Common myeloid progenitor, CD34-positive (primary cell): ENCODE results near the gene SHISA3.

Experiments
- CTCF ChIA-PET: fragments of 350-600 bp; sonication (Branson Sonifier 250); formaldehyde crosslinking; loops from one replicate; lab custom pipeline; 2021; ENCODE audit warnings: antibody characterized with exemption; lab: Charles Lee
- POLR2A ChIA-PET: fragments of 350-600 bp; sonication (Branson Sonifier 250); formaldehyde crosslinking; loops from one replicate; lab custom pipeline; 2021; ENCODE audit warnings: antibody characterized with exemption; lab: Charles Lee
- DNase-seq, 3 donors: peaks; one replicate each; pipeline versions ENCODE4 v3.0.0 to v3.0.0-alpha.2; 2013
- H3K27ac ChIP-seq, 2 experiments: 1 replicate in 1 of 2; 2 replicates in 1 of 2; pipeline ENCODE4 v1.7.0; 2013; ENCODE audit warnings: inconsistent platforms in 2 of 2, low read length in 2 of 2, mild to moderate bottlenecking in 2 of 2, low read depth in 1 of 2, moderate library complexity in 1 of 2; ENCODE audit not compliant: severe bottlenecking in 2 of 2, insufficient read depth in 1 of 2, poor library complexity in 1 of 2
- H3K27me3 ChIP-seq, 5 experiments: replicated peaks in 2 of 5; 1 replicate in 3 of 5; 2 replicates in 2 of 5; pipeline versions ENCODE4 v1.6.1 to v1.7.0; 2013; ENCODE audit warnings: low read length in 4 of 5, mild to moderate bottlenecking in 2 of 5, moderate library complexity in 2 of 5, inconsistent platforms in 1 of 5; ENCODE audit not compliant: insufficient read depth in 5 of 5, control insufficient read depth in 4 of 5
- H3K36me3 ChIP-seq, 4 experiments: 1 replicate in 2 of 4; 2 replicates in 2 of 4; pipeline versions ENCODE4 v1.6.1 to v1.7.0; 2013; ENCODE audit warnings: low read length in 3 of 4, control low read depth in 1 of 4, mild to moderate bottlenecking in 1 of 4; ENCODE audit not compliant: control insufficient read depth in 4 of 4, insufficient read depth in 4 of 4
- H3K4me1 ChIP-seq, 4 experiments: 1 replicate in 3 of 4; 2 replicates in 1 of 4; pipeline versions ENCODE4 v1.6.1 to v1.7.1; 2013; ENCODE audit warnings: low read length in 3 of 4, mild to moderate bottlenecking in 3 of 4, control low read depth in 1 of 4, inconsistent platforms in 1 of 4, moderate library complexity in 1 of 4; ENCODE audit not compliant: control insufficient read depth in 4 of 4, insufficient read depth in 4 of 4; ENCODE audit errors: control extremely low read depth in 1 of 4
- H3K4me3 ChIP-seq, 7 experiments: 1 replicate in 4 of 7; 2 replicates in 3 of 7; pipeline versions ENCODE4 v1.5.1 to v1.7.0; 2013; ENCODE audit warnings: mild to moderate bottlenecking in 7 of 7, low read length in 6 of 7, moderate library complexity in 6 of 7, inconsistent platforms in 2 of 7, low read depth in 2 of 7, control low read depth in 1 of 7; ENCODE audit not compliant: insufficient read depth in 4 of 7, control insufficient read depth in 1 of 7; ENCODE audit errors: extremely low read depth in 1 of 7
- H3K9me3 ChIP-seq, 5 experiments: 1 replicate in 4 of 5; 2 replicates in 1 of 5; pipeline versions ENCODE4 v1.6.1 to v1.7.1; 2013; ENCODE audit warnings: low read length in 4 of 5, mild to moderate bottlenecking in 2 of 5, inconsistent platforms in 1 of 5, low read depth in 1 of 5, moderate library complexity in 1 of 5; ENCODE audit not compliant: control insufficient read depth in 4 of 5, insufficient read depth in 2 of 5; ENCODE audit errors: control extremely low read depth in 1 of 5
- WGBS: methylation state at CpG from one replicate; pipeline ENCODE4 v1.1.5; 2013; ENCODE audit not compliant: insufficient coverage; 5-methylcytosine and 5-hydroxymethylcytosine counted together

The SHISA3 gene

DNA sequence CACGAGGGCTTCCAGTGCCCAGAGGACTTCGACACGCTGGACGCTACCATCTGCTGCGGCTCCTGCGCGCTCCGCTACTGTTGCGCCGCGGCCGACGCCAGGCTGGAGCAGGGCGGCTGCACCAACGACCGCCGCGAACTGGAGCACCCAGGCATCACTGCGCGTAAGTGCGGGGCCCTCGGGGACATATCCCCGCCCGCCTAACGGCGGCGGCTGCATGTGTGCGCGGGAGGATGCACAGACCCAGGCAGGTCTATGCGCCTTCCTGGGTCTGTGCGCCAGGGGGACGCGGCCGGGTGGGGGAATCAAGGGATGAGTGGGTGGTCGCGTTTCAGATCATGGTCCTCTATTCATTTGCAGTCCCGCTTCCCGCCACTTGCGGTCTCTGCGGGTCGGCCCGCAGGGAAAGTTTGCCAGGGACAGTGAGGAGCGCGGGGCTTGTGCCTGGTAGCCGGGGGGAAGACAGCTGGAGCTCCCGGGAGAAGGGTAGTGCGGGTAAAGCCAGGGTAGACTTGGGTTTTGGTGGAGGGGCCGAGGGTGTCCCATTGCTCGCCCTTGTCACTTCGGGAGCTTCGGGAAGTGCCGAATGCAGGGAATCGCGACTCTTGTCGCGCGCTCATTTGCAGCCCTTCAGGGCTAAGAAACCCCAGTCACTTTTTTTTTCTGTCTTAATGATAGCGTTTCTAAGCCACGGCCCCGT lies 1.0 kb downstream of the SHISA3 start:
- H3K27ac ChIP-seq: no peak overlapping the region
- ChIA-PET CTCF (no interaction called here), POLR2A (no interaction called here)
- no peaks in the 10 kb centered on the region for H3K36me3 ChIP-seq
- no peaks in the 10 kb centered on the region for H3K9me3 ChIP-seq
- H3K4me1 ChIP-seq: peaks cover 10 to 30% (median 26%) of the 10 kb centered on the region in 4 experiments
- WGBS: under 1% methylated on average over 57 of the region's 60 CpGs
- peak overlapping the region in 6 of 7 experiments; percentile 11 to 68 (median 58) for H3K4me3 ChIP-seq
- peaks cover 24 to 88% (median 39%) of the 10 kb centered on the region in 5 experiments for H3K27me3 ChIP-seq
- peak in 2 of 3 donors; percentile 42 to 56 for DNase-seq

DNA sequence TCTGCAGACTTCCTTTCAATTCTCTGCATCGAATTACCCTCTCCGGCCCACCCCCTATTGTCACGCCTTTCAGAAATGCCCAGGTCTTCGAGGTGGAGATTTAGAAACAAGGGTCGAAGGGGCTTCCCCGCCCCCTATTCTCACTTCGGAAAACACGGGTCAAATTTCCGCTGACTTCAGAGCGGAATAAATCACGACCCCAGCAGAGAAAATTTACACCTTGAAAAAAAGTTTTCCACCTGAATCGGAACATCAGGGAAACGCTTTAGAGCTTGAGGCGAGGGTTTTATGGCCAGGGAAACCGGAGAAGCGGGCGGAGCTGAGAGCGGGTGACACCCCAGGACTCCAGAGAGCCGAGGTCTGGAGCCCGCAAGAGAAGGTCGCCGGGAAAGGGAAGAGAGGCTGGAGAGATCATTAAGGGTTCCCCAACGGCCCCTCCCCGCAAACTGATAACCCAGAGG lies 1.6 kb downstream of the SHISA3 start:
- peaks cover 10 to 30% (median 26%) of the 10 kb centered on the region in 4 experiments for H3K4me1 ChIP-seq
- ChIA-PET POLR2A (no interaction called here), CTCF (no interaction called here)
- no peaks in the 10 kb centered on the region for H3K9me3 ChIP-seq
- no peak overlapping the region for H3K27ac ChIP-seq
- H3K4me3 ChIP-seq: peak overlapping the region in 4 of 7 experiments; percentile 3 to 68 (median 62)
- no peaks in the 10 kb centered on the region for H3K36me3 ChIP-seq
- peaks cover 24 to 90% (median 41%) of the 10 kb centered on the region in 5 experiments for H3K27me3 ChIP-seq
- DNase-seq: no peak
- WGBS: 6% methylated on average over 19 of the region's 24 CpGs

DNA sequence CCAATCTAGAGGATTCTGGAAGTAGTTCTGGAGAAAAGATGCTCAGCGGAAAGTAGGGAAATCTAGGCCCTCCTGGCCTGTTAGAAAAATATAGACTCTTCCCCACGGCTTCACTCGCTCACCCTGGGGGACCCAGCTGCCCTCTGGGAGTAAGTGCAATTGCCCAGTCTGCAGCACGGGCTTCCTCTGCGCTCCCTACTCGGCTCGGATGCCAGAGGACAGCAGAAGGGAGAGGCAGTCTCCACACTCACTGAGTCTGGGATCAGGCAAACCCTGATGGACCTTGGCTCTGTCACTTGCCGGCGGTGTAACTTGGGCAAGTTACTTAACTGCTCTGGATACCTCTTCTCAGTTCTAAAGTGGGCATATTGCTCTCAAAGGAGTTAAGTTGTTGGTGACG lies 2.1 kb downstream of the SHISA3 start:
- peaks cover 24 to 90% (median 41%) of the 10 kb centered on the region in 5 experiments for H3K27me3 ChIP-seq
- H3K4me1 ChIP-seq: peaks cover 10 to 30% (median 26%) of the 10 kb centered on the region in 4 experiments
- no peak overlapping the region for H3K27ac ChIP-seq
- ChIA-PET CTCF (interaction anchor here (1.6 kb wide), 1 partner anchor 35 kb away, joined by 3 read pairs; no protein-coding TSS in a partner anchor), POLR2A (no interaction called here)
- no peaks in the 10 kb centered on the region for H3K36me3 ChIP-seq
- DNase-seq: peak in 1 of 3 donors; percentile 21
- H3K4me3 ChIP-seq: no peak overlapping the region
- H3K9me3 ChIP-seq: no peaks in the 10 kb centered on the region
- WGBS: 7% methylated on average over 10 of the region's 10 CpGs

DNA sequence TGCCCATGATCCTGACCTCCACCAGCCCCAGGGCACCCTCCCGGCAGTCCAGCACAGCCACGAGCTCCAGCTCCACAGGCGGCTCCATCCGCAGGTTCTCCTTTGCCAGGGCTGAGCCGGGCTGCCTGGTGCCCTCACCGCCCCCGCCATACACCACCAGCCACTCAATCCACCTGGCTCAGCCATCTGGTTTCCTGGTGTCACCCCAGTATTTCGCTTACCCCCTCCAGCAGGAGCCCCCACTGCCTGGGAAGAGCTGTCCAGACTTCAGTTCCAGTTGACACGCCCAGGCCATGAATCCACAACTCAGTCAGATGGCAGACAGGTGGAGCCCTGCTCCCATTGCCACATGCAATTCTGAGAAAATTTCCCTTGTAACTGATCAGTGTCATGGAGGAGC lies 3.9 kb downstream of the SHISA3 start:
- POLR2A ChIA-PET: no interaction called here
- Histone ChIP-seq H3K27me3 (peaks cover 19 to 72% (median 34%) of the 10 kb centered on the region in 5 experiments), H3K4me1 (peaks cover 10 to 30% (median 26%) of the 10 kb centered on the region in 4 experiments), H3K36me3 (no peaks in the 10 kb centered on the region), H3K27ac (no peak overlapping the region), H3K9me3 (no peaks in the 10 kb centered on the region), H3K4me3 (no peak overlapping the region)
- CTCF ChIA-PET: interaction anchor here (0.9 to 1.5 kb wide), 2 partner anchors 12 to 122 kb away, joined by 3 read pairs; no protein-coding TSS in a partner anchor
- WGBS: 77% methylated on average over 9 of the region's 9 CpGs
- peak in 1 of 3 donors; percentile 7 for DNase-seq

DNA sequence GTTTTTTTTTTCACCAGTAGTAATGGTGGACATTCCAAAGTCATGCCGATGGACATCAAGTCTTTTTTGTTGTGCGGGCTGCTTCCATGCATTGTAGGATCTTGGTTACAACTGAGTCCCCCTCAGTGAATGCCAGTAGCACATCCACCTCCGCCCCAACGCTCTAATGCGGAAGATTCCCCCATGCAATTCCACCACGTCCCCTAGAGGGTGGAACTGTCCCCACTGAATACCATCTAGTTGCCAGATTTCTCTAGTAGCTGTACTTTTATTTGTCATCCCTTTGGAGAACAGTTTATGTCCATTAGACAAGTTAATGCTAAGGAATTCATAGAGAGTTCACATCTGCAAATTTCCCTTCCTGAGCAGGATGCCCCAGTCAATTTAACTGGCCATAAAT lies 6.7 kb downstream of the SHISA3 start:
- WGBS: 77% methylated on average over 5 of the region's 6 CpGs
- H3K4me3 ChIP-seq: no peak overlapping the region
- no peak overlapping the region for H3K27ac ChIP-seq
- peaks cover 0 to 2% (median 0%) of the 10 kb centered on the region in 4 experiments for H3K36me3 ChIP-seq
- CTCF ChIA-PET: no interaction called here
- POLR2A ChIA-PET: no interaction called here
- no peaks in the 10 kb centered on the region for H3K9me3 ChIP-seq
- H3K4me1 ChIP-seq: peaks cover 0 to 2% (median under 1%) of the 10 kb centered on the region in 4 experiments
- peaks cover 16 to 45% (median 26%) of the 10 kb centered on the region in 5 experiments for H3K27me3 ChIP-seq
- no peak for DNase-seq

DNA sequence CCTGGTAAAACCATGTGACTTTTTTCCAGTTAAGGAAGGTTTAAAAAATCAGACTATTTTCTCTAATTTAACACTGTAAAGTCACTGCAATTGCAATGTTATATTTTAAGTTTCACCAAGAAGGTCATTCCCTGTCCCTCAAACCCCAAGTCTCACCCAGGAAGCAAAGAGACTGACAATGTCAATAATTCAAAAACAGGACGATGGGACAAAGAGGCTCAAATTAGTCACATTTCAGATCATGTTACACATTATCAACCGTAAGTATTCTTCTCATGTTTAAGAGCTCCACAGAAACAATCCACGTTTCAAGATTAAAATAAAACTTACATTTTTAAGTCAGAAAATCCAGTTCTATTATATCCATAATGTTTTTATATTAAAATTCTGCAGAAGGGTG lies 13.2 kb downstream of the SHISA3 start:
- POLR2A ChIA-PET: no interaction called here
- no peaks in the 10 kb centered on the region for H3K4me1 ChIP-seq
- H3K9me3 ChIP-seq: no peaks in the 10 kb centered on the region
- no peak for DNase-seq
- peaks cover 9 to 23% (median 12%) of the 10 kb centered on the region in 4 experiments for H3K36me3 ChIP-seq
- H3K27me3 ChIP-seq: no peaks in the 10 kb centered on the region
- H3K4me3 ChIP-seq: no peak overlapping the region
- H3K27ac ChIP-seq: no peak overlapping the region
- WGBS: 86% methylated on average over 1 of the region's 3 CpGs
- CTCF ChIA-PET: no interaction called here

DNA sequence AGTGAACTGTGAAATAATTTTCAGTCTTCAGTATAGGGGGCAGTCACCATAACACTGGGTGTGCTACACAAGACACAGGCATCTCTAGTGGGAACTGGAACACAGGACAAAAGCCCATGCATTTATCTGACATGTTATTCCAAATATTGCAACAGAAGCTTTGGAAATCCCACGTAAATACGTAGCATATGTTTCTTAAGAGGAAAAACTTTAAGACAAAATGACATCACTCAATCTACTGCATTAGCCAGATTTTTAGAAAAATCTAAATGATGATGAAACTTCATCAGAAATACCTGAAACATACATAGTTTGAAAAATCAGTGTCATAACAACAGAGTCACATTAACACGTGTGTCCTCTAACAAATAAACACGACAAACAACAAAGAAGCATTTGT lies 14.5 kb downstream of the SHISA3 start:
- CTCF ChIA-PET: no interaction called here
- Histone ChIP-seq H3K9me3 (no peaks in the 10 kb centered on the region), H3K4me1 (peaks cover 0 to 3% (median 0%) of the 10 kb centered on the region in 4 experiments), H3K27ac (no peak overlapping the region), H3K4me3 (no peak overlapping the region), H3K36me3 (peaks cover 9 to 23% (median 16%) of the 10 kb centered on the region in 4 experiments), H3K27me3 (no peaks in the 10 kb centered on the region)
- 100% methylated on average over 2 of the region's 4 CpGs for WGBS
- POLR2A ChIA-PET: no interaction called here
- no peak for DNase-seq
